ENCODE data around the gene PAX5.

DNA sequence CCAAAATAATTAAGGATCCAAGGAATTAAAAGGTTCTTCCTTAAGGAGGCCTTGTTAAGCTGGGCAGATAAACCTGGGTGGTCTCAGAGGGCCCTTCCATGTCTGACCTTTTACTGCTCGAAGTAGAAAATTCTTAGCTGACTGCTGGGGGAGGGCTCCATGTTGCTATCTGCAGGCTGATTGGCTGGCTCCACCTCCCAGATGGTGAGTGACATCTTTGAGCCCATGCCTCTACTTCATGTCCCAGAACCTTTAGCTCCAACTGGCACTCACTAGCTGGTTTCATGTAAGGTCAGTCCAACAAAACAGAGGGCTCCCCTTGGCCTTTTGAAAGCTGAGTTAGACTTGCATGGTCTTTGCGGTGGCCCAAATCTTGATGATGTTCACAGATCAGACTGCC is 188.2 kb downstream of the PAX5 start:
- no peak for TF ChIP-seq EZH2 (IDR thresholded peaks at IDR 0.05; ENCODE audit: insufficient read depth, poor library complexity, severe bottlenecking)
- TF ChIP-seq EZH2phosphoT487 (IDR thresholded peaks at IDR 0.05; ENCODE audit: insufficient read depth, low read depth) = no peak
